HG03571 (cell line): ENCODE results near the gene MX2.
A peak's percentile ranks its signal among the peaks of the same experiment; 100 is the strongest.
"Not testable (repeated sequence)": the region's sequence is repeated elsewhere in the genome, so short reads cannot be mapped to it uniquely, and the experiment has no call there.

Source experiments
- ATAC-seq: cut with Tn5 transposase; IDR thresholded peaks from one replicate; pipeline ENCODE4 v1.9.1; 2021; ENCODE audit not compliant: unreplicated experiment

The MX2 gene

GRCh38 chr21:41410767-41411448 is 49.1 kb downstream of the MX2 start:
- no peak for ATAC-seq

- ATAC-seq: no peak
Observed at GRCh38 chr21:41411449-41412089, 49.7 kb downstream of the MX2 start.

- not testable (repeated sequence) for ATAC-seq
Observed at GRCh38 chr21:41417505-41417904, 55.7 kb downstream of the MX2 start.

- no peak for ATAC-seq
Observed at GRCh38 chr21:41418393-41418792, 56.6 kb downstream of the MX2 start.

- ATAC-seq: no peak
Observed at GRCh38 chr21:41418956-41419680, 57.3 kb downstream of the MX2 start.

- ATAC-seq: peak; percentile 83
Observed at GRCh38 chr21:41419921-41420862, 58.4 kb downstream of the MX2 start.

GRCh38 chr21:41420998-41421397 is 59.2 kb downstream of the MX2 start:
- not testable (repeated sequence) for ATAC-seq

- ATAC-seq: no peak
Observed at GRCh38 chr21:41422546-41423304, 60.9 kb downstream of the MX2 start.

- ATAC-seq: not testable (repeated sequence)
Observed at GRCh38 chr21:41423305-41423636, 61.4 kb downstream of the MX2 start.

GRCh38 chr21:41425588-41425953 is 63.7 kb downstream of the MX2 start:
- no peak for ATAC-seq

GRCh38 chr21:41425954-41426675 is 64.3 kb downstream of the MX2 start, which contains the start of gene MX1:
Gene MX1, plus strand, starts transcription at chr21:41426239. Its CDS starts 5,832 bp downstream, at chr21:41432071.
- ATAC-seq: peak; percentile 71

GRCh38 chr21:41426676-41427404 is 65.0 kb downstream of the MX2 start:
- ATAC-seq: no peak

- ATAC-seq: no peak
Observed at GRCh38 chr21:41427556-41427955, 65.7 kb downstream of the MX2 start.

GRCh38 chr21:41428311-41428710 is 66.5 kb downstream of the MX2 start:
- no peak for ATAC-seq

GRCh38 chr21:41428847-41429246 is 67.0 kb downstream of the MX2 start:
- ATAC-seq: no peak

GRCh38 chr21:41429305-41429704 is 67.5 kb downstream of the MX2 start:
- ATAC-seq: no peak

- ATAC-seq: no peak
Observed at GRCh38 chr21:41429925-41430491, 68.2 kb downstream of the MX2 start.

- ATAC-seq: peak; percentile 77
Observed at GRCh38 chr21:41431788-41432548, 70.1 kb downstream of the MX2 start.
